HUDEP-2 (cell line): ENCODE measurements around the gene DKKL1.
"Not testable (repeated sequence)": the region's sequence is repeated elsewhere in the genome, so short reads cannot be mapped to it uniquely, and the experiment has no call there.

Source experiments
- DNase-seq, 76 experiments: peaks; one replicate each; lab custom pipeline; 2025; ENCODE audit not compliant: unreplicated experiment in 76 of 76; lab: John Stamatoyannopoulos, UW

DKKL1 gene

DNA sequence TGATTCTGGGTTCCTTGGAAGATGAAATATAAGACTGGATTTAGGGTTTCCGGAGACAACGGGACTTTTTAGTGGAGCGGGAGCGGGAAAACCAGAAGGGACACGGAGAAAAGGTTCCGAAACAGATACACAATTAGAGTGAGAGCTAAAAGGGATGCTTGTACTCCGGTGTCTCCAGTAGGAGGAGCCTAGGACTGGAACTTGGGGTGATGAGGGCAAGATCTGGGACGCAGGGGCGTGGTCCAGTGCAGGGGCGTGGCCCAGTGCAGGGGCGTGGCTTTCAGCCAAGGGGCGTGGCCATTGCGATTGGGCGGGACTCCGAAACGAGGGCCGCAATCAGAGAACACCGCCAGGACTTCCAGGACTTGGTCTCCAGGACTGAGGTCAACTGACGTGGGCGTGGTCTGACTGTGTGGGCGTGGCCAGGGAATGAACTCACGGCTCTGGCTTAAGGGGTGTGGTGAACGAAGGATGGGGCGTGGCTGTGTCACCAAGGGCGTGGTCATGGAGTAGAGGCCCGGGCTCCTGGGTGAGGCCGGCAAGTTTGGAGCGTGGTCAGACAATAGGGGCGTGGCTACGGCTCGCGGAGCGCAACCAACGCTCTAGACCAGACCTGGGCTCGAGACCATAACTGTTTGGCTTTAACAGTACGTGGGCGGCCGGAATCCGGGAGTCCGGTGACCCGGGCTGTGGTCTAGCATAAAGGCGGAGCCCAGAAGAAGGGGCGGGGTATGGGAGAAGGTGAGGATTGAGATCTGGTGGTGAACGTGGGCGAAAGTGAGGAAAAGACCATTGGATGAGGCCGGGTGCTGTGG, at the start of gene DKKL1:
Gene DKKL1 (plus strand): TSS at position 610 of the 815 bp plus-strand sequence. CDS start 122 bp downstream, at position 732.
- DNase-seq, result peak; percentile 86 to 100 (median 99)

DNA sequence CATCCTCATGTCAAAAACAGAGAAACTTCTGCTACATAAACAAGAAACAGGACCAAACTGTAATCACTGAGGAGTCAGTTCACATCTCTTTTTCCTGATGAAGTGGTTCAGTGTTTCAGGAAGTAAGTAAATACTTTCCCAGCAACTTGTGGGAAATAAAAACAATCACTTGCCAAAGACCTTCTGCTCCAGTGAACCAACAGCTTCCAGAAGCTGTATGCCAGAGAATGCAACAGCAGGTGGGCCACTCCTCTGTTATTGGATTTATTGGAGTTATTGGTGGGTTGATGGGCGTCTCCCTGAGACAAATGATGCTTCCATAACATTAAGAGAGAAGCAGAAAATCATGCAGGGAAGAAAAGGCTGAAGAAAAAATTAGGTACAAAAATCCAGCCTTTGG, 48.6 kb upstream of the DKKL1 start:
- DNase-seq, result no peak

DNA sequence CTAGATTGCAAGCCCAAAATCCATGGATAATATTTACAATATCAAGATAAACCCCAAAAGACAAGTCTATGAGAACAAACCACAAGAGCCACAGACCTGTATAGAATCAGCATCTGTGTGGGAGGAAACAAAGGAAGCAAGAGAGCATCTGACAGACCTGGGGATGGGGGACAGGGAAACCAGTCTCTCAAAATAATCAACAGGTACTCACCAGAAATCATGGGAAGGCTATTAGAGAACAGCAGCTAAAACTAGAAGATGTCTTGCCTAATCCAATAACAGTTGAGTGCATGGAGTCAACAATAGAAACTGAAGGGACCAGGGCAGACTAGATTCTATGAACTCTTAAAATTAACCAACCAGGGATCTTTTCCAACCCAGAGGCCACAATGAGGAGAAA, 47.4 kb upstream of the DKKL1 start:
- DNase-seq, result no peak

DNA sequence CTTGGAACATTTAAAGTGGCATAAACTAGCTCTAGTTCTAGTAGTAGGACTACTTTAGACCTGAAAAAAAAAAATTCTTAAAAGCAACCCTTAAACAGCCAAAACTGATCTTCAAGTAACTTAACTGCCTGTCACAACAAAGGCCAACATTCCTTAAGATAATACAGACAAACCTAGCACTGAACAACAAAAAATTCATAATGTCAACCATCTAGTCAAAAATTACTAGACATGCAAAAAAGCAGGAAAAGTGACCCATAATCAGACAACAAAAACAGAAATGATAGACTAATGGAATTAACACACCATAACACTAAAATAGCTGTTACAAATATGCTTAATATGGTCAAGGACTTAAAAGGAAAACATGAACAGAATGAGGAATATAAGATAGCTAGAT, 45.4 kb upstream of the DKKL1 start:
- DNase-seq, result no peak

DNA sequence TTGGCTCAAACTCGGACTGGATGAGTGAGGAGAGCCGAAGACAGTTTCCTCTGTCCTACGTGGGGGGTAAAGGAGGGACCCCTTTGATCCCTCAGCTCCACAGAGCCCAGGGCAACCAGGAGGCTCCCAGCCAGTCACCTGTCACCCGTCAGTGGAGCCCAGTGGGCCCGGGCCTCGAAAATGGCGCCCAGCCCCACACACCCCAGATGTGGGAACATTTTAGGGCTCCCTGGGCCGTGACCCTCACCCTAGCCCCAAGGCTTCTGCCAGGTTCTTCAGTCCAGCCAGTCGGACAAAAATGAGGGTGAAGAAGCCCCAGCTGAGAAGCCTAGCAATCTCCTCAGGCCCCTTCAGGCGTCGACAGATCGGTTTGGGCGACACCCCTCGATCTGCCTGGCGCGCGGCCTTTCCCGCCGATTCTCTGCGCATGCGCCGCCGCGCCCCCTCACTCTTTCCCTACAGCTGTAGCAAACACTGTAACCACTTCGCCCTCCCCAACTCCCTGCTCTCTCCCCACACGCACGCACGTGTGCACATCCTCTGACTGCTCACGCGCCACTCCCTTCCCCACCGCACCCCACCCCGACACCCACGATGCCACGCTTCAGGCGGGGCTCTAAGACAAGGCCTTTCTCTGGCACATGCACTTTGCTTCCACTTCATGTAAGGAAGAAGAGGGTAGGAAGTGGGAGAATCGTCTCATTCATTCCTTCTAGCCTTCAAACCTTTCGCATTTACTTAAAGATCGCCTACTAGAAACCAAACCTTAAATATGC, 38.7 kb upstream of the DKKL1 start, which contains the start of gene SLC6A16:
Gene SLC6A16 (minus strand): TSS at position 391 of the 776 bp plus-strand sequence. CDS start 13,844 bp downstream, outside the sequence.
- no peak for DNase-seq

DNA sequence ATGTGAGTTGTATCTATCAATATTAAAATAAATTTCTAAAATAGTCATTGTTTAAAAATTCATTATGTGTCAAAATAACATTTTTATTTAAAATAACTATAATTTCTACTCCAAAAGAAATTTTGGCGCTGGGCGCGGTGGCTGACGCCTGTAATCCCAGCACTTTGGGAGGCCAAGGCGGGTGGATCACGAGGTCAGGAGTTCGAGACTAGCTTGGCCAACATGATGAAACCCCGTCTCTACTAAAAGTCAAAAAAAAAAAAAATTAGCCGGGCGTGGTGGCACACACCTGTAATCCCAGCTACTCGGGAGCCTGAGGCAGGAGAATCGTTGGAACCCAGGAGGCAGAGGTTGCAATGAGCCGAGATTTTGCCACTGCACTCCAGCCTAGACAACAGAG, 37.9 kb upstream of the DKKL1 start:
- DNase-seq, result not testable (repeated sequence)

DNA sequence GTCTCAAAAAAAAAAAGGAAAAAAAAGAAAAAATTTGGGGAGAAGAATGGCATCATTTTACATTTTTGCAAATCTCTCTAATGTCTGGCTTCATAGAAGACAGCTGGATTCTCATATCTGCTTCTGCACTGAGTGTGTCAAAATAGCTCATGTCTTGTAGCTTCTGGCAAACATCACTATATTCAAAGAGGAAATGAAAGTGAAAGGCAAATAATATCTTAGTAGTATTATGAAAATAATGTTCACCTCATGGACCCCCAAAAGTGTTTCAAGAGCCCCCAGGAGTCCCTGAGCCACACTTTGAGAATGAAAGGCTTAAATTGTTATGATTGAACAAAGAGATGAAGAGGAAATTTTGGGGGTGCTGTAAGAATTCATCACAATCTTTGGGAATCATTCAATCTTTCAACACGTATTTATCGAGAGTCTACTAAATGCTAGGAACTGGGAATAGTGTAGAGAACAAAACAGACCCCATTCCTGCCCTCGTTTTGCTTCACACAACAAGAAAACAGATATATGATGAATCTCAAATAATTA, 37.4 kb upstream of the DKKL1 start:
- DNase-seq, result no peak

DNA sequence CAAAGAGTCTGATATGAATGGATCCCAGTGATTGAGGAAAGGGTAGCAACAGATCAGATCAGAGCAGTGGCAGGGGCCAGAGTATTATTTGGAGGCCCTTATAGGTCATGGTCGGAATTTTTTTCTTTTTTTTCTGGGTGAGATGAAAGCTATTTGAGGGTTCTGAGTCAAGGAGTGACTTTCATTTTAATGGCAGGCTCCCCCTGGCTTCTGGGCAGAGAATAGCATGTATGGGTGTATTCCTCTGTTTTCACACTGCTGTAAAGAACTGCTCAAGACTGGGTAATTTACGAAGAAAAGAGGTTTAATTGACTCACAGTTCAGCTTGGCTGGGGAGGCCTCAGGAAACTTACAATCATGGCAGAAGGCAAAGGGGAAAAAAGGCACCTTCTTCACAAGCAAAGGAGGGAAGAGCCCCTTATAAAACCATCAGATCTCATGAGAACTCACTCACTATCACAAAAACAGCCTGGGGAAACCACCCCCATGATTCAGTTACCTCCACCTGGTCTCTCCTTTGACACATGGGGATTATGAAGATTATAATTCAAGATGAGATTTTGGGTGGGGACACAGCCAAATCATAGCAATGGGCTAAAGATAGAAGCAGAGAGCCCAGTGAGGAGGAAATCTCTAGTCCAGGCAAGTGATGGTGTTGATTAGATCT, 35.7 kb upstream of the DKKL1 start:
- peak in 24 of 76 experiments; percentile 11 to 59 (median 26) for DNase-seq

DNA sequence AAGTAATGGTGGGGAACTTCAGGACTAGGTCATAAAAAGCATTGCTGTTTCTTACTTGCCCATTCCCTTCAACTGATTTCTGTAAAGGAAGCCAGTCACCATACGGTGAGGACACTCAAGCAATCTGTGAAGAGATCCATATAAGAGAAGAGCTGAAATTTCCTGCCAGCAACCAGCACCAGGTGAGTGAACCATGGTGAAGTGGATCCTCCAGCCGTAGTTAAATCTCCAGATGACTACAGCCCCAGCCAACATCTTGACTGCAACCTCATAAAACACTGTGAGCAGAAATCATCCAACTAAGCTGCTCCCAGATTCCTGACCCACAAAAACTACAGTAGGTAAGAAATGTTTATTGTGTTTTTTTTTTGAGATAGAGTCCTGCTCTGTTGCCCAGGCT, 34.9 kb upstream of the DKKL1 start:
- no peak for DNase-seq

DNA sequence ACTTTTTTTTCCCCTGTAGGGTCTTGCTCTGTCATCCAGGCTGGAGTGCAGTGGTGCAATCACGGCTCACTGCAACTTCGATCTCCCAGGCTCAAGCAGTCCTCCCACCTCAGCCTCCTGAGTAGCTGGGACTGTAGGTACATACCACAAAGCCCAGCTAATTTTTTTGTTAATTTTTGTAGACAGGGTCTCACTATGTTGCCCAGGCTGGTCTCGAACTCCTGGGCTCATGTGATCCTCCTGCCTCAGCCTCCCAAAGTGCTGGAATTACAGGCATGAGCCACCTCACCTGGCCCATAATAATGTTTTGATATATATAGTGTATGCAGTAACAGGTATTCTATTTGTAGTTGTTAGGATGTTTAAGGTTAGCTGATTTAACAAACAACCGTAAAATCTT, 32.5 kb upstream of the DKKL1 start:
- not testable (repeated sequence) for DNase-seq

DNA sequence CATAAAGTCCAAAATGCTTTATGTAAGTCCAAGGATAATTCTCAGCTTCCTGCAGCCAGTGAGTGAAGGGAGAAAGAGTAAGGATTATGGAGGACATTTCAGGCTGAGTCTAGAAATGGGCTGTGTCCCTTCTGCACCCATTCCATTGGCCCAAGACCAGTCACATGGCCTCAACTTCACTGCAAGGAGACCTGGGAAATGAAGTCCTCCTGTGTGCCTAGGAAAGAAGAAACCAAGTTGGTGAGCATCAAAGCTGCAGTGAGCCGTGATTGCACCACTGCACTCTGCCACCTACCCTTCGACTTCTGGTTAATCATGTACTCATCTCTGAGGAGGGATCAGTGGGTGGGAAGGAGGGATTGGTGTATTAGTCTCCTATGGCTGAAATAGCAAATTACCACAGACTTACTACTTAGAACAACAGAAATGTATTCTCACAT, 32.0 kb upstream of the DKKL1 start:
- peak in 42 of 76 experiments; percentile 8 to 71 (median 44) for DNase-seq

DNA sequence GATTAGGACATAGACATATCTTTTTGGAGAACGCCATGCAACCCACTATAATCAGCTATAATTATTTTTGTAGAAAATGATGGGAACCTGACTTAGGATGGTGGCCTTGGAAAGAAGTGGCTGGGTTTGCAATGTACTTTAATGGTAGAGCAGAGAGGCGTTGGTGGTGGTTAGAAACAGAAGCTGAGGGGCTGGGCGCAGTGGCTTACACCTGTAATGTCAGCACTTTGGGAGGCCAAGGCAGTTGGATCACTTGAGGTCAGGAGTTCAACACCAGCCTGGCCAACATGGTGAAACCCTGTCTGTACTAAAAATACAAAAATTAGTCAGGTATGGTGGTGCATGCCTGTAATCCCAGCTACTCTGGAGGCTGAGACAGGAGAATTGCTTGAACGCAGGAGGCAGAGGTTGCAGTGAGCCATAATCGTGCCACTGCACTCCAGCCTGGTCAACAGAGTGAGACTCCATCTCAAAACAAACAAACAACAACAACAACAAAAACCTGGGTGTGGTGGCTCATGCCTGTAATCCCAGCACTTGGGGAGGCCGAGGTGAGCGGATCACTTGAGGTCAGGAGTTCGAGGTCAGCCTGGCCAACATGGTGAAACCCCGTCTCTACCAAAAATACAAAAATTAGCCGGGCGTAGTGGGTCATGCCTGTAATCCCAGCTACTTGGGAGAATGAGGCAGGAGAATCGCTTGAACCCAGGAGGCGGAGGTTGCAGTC, 30.8 kb upstream of the DKKL1 start:
- not testable (repeated sequence) for DNase-seq

DNA sequence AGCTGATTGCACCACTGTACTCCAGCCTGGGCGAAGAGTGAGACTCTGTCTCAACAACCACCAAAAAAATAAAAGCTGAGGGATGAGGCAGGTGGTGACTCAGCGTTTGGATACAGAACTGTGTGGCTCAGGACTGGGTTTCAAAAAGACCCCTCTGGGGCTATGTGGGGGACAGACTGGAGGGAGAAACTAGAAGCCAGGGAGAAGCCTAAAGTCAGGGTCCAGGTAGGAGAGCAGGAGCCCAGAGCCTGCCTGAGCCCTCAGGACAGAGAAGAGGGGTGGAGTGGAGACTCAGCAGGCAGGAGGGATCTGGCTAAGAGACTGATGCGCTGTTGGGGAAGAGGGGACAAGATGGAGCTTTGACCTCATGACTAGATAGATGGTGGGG, 30.3 kb upstream of the DKKL1 start:
- DNase-seq, result no peak

DNA sequence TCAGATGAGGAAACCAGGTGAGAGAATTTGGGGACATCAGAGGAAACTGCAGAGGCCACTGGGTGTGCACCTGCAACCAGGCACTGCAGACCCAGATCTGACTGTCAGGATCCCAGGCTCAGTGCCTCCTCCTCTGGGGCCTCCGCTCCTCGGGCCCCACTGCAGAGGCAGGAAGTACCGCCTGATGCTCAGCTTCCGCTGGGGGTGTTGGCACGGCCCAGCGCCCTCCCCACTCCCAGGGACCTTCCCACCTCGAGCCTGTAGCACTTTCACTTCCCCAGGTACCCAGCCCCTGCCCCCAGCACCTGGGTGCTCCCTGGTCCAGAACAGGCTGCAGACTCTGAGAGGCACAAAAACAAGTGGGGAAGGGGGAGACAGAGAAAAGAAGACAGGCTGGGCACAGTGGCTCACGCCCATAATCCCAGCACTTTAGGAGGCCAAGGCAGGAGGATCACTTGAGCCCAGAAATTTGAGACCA, 29.8 kb upstream of the DKKL1 start:
- DNase-seq, result no peak

DNA sequence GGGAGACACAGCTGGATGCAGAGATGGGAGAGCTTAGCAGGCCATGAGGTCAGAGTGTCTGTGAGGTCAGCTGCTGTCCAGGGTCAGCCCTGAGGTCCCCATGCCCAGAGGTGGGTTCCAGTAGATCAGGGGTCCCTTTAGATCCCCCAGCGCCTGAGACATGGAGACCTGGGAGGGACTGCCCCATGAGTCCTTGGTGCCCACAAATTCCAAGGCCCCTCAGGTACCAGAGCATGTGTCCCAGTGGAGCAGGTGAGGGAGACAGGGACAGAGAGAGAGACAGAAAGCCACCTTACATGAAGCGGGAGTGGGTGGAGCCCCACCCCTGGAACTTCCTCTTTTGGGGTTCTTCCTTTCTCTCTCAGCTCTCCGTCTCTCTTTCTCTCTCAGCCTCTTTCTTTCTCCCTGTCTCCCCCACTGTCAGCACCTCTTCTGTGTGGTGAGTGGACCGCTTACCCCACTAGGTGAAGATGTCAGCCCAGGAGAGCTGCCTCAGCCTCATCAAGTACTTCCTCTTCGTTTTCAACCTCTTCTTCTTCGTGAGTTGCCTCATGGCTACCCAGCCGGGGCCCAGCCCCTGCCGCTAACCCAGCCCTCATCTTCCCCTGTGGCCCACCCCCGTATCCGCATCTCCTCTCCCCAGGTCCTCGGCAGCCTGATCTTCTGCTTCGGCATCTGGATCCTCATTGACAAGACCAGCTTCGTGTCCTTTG, 28.4 kb upstream of the DKKL1 start, which contains the start of gene CD37:
Gene CD37 (plus strand): TSS at position 336 of the 713 bp plus-strand sequence. CDS start 135 bp downstream, at position 471.
- DNase-seq, result peak in 42 of 76 experiments; percentile 18 to 67 (median 42)

DNA sequence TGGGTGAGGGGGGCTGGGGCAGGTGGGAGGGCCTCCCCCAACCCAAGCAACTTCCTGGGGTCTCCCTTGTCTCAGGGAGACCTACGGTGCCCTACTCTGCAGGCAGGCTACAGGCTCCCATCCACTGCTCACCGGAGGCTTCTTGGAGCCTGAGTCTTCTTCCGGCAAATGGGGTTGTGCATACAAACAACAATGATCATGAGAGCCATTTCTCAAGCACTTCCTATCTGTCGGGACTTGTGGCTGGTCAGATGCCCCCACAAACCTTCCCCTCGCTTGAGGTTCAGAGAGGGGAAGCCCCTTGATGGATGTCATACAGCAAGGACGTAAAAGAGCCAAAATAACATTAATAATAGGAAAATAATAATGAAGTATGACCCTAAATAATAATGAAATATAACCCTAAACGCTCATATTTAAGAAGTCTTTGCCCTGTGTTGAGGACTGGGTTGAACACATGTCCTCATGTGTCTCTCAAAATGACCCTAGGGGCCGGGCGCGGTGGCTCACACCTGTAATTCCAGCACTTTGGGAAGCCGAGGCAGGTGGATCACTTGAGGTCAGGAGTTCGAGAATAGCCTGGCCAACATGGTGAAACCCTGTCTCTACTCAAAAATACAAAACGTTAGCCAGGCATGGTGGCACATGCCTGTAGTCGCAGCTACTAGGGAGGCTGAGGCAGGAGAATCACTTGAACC, 27.7 kb upstream of the DKKL1 start:
- DNase-seq, result peak in 3 of 76 experiments; percentile 28 to 61 (median 55)

DNA sequence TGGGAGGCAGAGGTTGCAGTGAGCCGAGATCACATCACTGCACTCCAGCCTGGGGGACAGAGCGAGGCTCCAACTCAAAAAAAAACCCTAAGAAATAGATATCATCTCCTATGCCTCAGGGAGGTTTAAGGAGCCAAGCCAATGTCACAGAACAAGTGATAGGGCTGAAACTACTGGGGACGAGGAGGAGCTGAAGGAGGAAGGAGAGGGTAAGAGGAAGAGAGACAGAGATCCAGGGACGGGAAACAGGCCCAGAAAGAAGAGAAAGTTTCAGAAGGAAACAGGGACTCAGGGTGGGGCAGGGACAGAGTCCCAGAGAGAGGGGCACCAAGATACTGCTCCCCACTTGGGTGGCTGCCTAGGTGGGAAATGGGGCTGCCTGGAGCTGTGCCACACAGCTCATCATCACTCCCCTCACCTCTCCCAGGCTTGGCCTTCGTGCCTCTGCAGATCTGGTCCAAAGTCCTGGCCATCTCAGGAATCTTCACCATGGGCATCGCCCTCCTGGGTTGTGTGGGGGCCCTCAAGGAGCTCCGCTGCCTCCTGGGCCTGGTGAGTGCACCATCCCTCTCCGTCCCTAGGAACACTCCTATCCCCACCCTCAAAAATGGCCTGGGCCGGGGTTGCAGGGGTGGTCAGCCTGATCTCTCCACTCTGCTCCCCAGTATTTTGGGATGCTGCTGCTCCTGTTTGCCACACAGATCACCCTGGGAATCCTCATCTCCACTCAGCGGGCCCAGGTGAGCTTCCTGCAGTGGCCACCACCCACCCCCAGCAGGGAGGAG, 27.0 kb upstream of the DKKL1 start:
- DNase-seq, result peak in 3 of 76 experiments; percentile 13 to 46 (median 21)
